Prostate gland (tissue), 2 donors: ENCODE results near the gene G6PC2. TPM values are rescaled to one million over a fixed set of nuclear protein-coding genes. Genes with fewer than 3 reads are reported as not detected.
"Not testable (repeated sequence)": the region's sequence is repeated elsewhere in the genome, so short reads cannot be mapped to it uniquely, and the experiment has no call there.

Source experiments
- DNase-seq: peaks from one replicate; pipeline ENCODE4 v3.0.0-alpha.2; 2019; ENCODE audit warnings: low spot score
- H3K27ac ChIP-seq, 2 donors: fragments of 200-600 bp; sonication (generic); 2 replicates each; pipeline ENCODE4 v1.5.1; 2017 to 2019
- H3K27me3 ChIP-seq: fragments of 200-600 bp; sonication (generic); replicated peaks from 2 replicates; pipeline ENCODE4 v1.5.1; 2019; ENCODE audit not compliant: insufficient read depth
- H3K36me3 ChIP-seq, 2 donors: fragments of 200-600 bp; sonication (generic); 1 replicate in 1 of 2; 2 replicates in 1 of 2; pipeline versions ENCODE4 v1.5.1 to v1.8.1; 2017 to 2019
- H3K4me1 ChIP-seq: fragments of 200-600 bp; sonication (generic); replicated peaks from 2 replicates; pipeline ENCODE4 v1.5.1; 2019
- H3K4me3 ChIP-seq, 2 donors: fragments of 200-600 bp; sonication (generic); 2 replicates each; pipeline ENCODE4 v1.5.1; 2017 to 2019
- H3K9me3 ChIP-seq: fragments of 200-600 bp; sonication (generic); 2 replicates; pipeline ENCODE4 v1.5.1; 2017
- POLR2A ChIP-seq: fragments of 450-650 bp; IDR thresholded peaks from one replicate; pipeline ENCODE4 v1.6.1; 2016; ENCODE audit warnings: antibody characterized with exemption, mild to moderate bottlenecking
- POLR2AphosphoS5 ChIP-seq: sonication (generic); formaldehyde crosslinking; IDR thresholded peaks from one replicate; pipeline ENCODE4 v1.6.1; 2017; ENCODE audit warnings: antibody characterized with exemption
- WGBS: methylation state at CpG from one replicate; pipeline ENCODE4 v1.1.5; 2018; 5-methylcytosine and 5-hydroxymethylcytosine counted together
- intact Hi-C: fragments of 100-400 bp; cut with DNase I; formaldehyde crosslinking; loops from one replicate; pipeline ENCODE4 v1.14.2; 2022
- total RNA-seq, 2 donors: library from RNA; depleted of rRNA; stranded (reverse); fragments of >200 nt; gene quantifications; one replicate each; pipeline ENCODE4 v1.1.0, GENCODE V29; 2016
- TF ChIP-seq, protein P1 (sequence below), 4 experiments: fragments of 200-600 bp in 2 of 4; fragments of 450-650 bp in 2 of 4; sonication (generic) in 2 of 4; IDR thresholded peaks; 1 replicate in 3 of 4; 2 replicates in 1 of 4; pipeline ENCODE4 v1.5.1; 2016 to 2019; ENCODE audit warnings: antibody characterized with exemption in 4 of 4, mild to moderate bottlenecking in 2 of 4, moderate library complexity in 2 of 4

Gene G6PC2
- total RNA-seq, 2 donors from 2014 or later, result not detected

DNA sequence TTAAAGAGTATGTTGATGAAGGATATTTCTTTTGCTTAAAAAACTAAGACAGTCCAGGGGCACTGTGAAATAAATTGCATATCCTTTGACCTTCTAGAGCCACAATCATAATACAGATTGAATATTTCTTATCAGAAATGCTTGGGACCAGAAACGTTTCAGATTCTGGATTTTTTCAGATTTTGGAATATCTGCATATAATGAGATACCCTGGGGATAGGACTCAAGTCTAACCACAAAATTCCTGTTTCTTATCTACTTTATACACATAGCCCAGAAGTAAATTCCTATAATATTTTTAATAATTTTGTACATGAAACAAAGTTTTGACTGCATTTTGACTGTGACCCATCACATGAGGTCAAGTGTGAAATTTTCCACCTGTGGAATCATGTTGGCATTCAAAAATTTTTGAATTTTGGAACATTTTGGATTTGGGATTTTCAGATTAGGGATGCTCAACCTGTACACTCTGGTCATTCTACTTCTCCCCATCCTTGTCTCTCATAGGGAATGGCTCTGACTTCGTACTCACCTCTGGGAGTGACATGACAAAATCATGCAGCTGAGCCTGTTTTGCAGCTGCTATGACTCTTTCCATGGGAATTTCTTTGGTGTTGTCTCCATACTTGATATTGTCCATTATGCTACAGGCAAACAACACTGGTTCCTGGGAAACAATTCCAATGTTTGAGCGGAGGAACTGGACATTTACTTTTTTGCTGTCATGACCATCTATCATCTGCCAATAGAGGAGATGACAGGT lies 25.7 kb downstream of the G6PC2 start:
- H3K36me3 ChIP-seq, result no peaks in the 10 kb centered on the region
- no peak overlapping the region for H3K4me3 ChIP-seq
- H3K9me3 ChIP-seq, result no peaks in the 10 kb centered on the region
- H3K4me1 ChIP-seq, result no peaks in the 10 kb centered on the region
- intact Hi-C loops, result loop anchor here (10.0 kb wide), 1 partner anchor 802 kb away; no protein-coding TSS in a partner anchor
- no peaks in the 10 kb centered on the region for H3K27me3 ChIP-seq
- DNase-seq, result no peak
- WGBS, result 83% methylated on average over 3 of the region's 3 CpGs
- H3K27ac ChIP-seq, result no peak overlapping the region
- no peak for TF ChIP-seq POLR2A
- no peak for TF ChIP-seq POLR2AphosphoS5
- TF ChIP-seq, protein P1, sequence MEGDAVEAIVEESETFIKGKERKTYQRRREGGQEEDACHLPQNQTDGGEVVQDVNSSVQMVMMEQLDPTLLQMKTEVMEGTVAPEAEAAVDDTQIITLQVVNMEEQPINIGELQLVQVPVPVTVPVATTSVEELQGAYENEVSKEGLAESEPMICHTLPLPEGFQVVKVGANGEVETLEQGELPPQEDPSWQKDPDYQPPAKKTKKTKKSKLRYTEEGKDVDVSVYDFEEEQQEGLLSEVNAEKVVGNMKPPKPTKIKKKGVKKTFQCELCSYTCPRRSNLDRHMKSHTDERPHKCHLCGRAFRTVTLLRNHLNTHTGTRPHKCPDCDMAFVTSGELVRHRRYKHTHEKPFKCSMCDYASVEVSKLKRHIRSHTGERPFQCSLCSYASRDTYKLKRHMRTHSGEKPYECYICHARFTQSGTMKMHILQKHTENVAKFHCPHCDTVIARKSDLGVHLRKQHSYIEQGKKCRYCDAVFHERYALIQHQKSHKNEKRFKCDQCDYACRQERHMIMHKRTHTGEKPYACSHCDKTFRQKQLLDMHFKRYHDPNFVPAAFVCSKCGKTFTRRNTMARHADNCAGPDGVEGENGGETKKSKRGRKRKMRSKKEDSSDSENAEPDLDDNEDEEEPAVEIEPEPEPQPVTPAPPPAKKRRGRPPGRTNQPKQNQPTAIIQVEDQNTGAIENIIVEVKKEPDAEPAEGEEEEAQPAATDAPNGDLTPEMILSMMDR (IDR thresholded peaks at IDR 0.05), result no peak

DNA sequence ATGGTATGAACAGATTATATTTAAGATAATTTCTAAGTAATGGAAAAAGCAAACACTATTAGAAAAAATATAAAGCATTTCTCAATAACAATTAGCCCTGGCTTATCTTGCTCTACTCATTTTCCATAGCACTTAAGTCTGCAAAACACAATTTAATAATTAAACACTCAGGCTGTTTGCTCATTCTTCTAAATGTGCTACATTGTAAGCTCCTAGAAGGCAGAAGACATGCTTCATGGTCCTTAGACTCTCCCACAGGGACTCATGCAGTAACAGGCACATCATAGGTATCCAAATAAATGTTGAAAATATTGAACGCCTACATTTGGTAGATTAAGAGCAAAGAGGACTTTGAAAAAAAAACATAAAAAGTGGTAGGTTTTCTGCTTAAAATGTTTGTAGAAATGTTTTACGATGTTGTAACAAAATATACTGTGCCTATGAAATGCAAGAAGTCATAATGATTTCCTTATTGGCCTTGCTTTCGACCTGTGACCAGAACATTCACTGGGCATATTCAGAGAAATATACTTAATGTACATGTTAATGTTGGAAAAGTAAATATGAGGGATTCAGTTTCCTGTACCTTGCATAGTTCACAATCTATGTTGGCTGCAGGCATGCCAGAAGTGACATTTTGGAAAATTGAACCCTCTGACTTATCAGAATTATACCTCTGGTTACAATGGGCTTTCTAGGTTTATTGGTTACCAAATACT lies 27.2 kb downstream of the G6PC2 start:
- H3K9me3 ChIP-seq, result no peaks in the 10 kb centered on the region
- H3K36me3 ChIP-seq, result no peaks in the 10 kb centered on the region
- DNase-seq, result no peak
- H3K27ac ChIP-seq, result no peak overlapping the region
- H3K4me3 ChIP-seq, result no peak overlapping the region
- no peaks in the 10 kb centered on the region for H3K27me3 ChIP-seq
- H3K4me1 ChIP-seq, result no peaks in the 10 kb centered on the region
- TF ChIP-seq, protein P1 (IDR thresholded peaks at IDR 0.05), result no peak
- TF ChIP-seq POLR2AphosphoS5, result no peak
- no peak for TF ChIP-seq POLR2A
- WGBS, result 59% methylated on average over 3 of the region's 3 CpGs
- intact Hi-C loops, result loop anchor here (10.0 kb wide), 1 partner anchor 803 kb away; no protein-coding TSS in a partner anchor

DNA sequence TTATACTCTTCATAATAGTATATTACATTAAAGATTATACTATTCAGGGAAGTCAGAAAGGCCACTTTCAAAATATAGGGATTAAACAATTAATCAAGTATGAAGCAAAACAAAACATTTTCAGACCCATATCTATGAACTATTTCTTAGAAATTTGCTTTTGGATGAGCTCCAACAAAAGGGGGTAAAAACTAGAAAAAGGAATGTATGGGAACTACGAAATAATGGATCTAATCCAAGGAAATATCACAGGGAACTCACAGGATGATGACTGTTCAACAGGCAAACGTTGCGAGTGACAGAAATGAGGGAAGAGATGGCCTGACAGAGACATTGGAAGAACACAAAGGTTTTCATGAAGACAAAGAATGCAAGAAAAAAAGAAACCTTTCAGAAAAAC lies 27.9 kb downstream of the G6PC2 start:
- no peak for DNase-seq
- WGBS, result 61% methylated on average over 3 of the region's 3 CpGs
- intact Hi-C loops, result loop anchor here (10.0 kb wide), 1 partner anchor 804 kb away; no protein-coding TSS in a partner anchor

GRCh38 chr2:168930242-168930641 lies 29.2 kb downstream of the G6PC2 start:
- no peak for TF ChIP-seq POLR2A
- no peak for DNase-seq
- intact Hi-C loops, result no loop called here

More for the DNA sequence above, 27.9 kb downstream of the G6PC2 start:
- Histone ChIP-seq H3K4me1 (no peaks in the 10 kb centered on the region), H3K27me3 (no peaks in the 10 kb centered on the region), H3K36me3 (no peaks in the 10 kb centered on the region), H3K4me3 (no peak overlapping the region), H3K9me3 (no peaks in the 10 kb centered on the region), H3K27ac (no peak overlapping the region)
- TF ChIP-seq, protein P1 (IDR thresholded peaks at IDR 0.05), result no peak
- no peak for TF ChIP-seq POLR2AphosphoS5
- TF ChIP-seq POLR2A, result no peak

DNA sequence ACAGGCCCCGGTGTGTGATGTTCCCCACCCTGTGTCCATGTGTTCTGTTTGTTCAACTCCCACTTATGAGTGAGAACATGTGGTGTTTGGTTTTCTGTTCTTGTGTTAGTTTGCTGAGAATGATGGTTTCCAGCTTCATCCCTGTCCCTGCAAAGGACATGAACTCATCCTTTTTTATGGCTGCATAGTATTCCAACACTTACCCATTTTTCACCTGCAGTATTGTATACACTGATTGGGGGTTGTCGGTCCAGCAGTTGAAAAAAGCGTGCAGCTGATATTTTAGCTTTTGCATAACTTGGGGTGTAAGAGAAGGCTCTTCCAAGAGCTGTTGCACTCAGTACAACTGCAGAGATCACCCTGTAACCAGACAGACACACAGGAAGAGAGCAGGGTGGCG lies 31.1 kb downstream of the G6PC2 start:
- DNase-seq, H3K9me3 ChIP-seq, intact Hi-C loops, H3K4me3 ChIP-seq, H3K27ac ChIP-seq, H3K27me3 ChIP-seq, H3K36me3 ChIP-seq, H3K4me1 ChIP-seq: not testable (repeated sequence)
- WGBS, result 96% methylated on average over 4 of the region's 4 CpGs

More at GRCh38 chr2:168930242-168930641, 29.2 kb downstream of the G6PC2 start:
- H3K9me3 ChIP-seq, result no peaks in the 10 kb centered on the region
- WGBS, result 84% methylated on average over 1 of the region's 1 CpG
- no peaks in the 10 kb centered on the region for H3K36me3 ChIP-seq
- no peak overlapping the region for H3K27ac ChIP-seq
- no peaks in the 10 kb centered on the region for H3K27me3 ChIP-seq
- H3K4me1 ChIP-seq, result no peaks in the 10 kb centered on the region
- no peak overlapping the region for H3K4me3 ChIP-seq
